AG04450 (cell line): ENCODE results near the gene EPHB4. TPM values are rescaled to one million over a fixed set of nuclear protein-coding genes. Genes with fewer than 3 reads are reported as not detected.
A peak's percentile ranks its signal among the peaks of the same experiment; 100 is the strongest.

Source experiments
- CTCF ChIA-PET: fragments of 300-600, 350-600 bp; formaldehyde crosslinking; extraction: SDS; loops from one replicate; lab custom pipeline; 2022; ENCODE audit warnings: antibody characterized with exemption, inconsistent platforms; lab: Charles Lee
- POLR2A ChIA-PET: fragments of 350-600 bp; formaldehyde crosslinking; extraction: SDS; loops from one replicate; lab custom pipeline; 2021; ENCODE audit warnings: antibody characterized with exemption, inconsistent platforms; lab: Yijun Ruan, JAX
- DNase-seq: peaks from one replicate; pipeline ENCODE4 v3.0.0-alpha.2; 2011; ENCODE audit warnings: low read depth, low spot score
- H3K27ac ChIP-seq: one replicate; pipeline ENCODE4 v1.5.1; 2012; ENCODE audit warnings: low read depth, low read length, control low read depth
- H3K27me3 ChIP-seq: one replicate; pipeline ENCODE4 v1.6.0; 2012; ENCODE audit warnings: low read length; ENCODE audit not compliant: control insufficient read depth, insufficient read depth
- H3K4me3 ChIP-seq: 2 replicates; pipeline ENCODE4 v1.5.1; 2011; ENCODE audit warnings: mild to moderate bottlenecking, low read depth, low read length, control low read depth
- H3K9me3 ChIP-seq: 2 replicates; pipeline ENCODE4 v1.5.1; 2012; ENCODE audit warnings: low read length; ENCODE audit not compliant: control insufficient read depth, insufficient read depth
- polyA plus RNA-seq: library from polyadenylated mRNA; depleted of rRNA; stranded (reverse); fragments of >200 nt; gene quantifications from 2 replicates; pipeline ENCODE4 v1.2.3, GENCODE V29; 2011
- TF ChIP-seq, protein P1 (sequence below): IDR thresholded peaks from 2 replicates; pipeline ENCODE4 v1.5.1; 2011; ENCODE audit warnings: low read depth, low read length, control low read depth, inconsistent platforms

EPHB4 gene
- polyA plus RNA-seq, 1 experiment = 43.8 TPM

DNA sequence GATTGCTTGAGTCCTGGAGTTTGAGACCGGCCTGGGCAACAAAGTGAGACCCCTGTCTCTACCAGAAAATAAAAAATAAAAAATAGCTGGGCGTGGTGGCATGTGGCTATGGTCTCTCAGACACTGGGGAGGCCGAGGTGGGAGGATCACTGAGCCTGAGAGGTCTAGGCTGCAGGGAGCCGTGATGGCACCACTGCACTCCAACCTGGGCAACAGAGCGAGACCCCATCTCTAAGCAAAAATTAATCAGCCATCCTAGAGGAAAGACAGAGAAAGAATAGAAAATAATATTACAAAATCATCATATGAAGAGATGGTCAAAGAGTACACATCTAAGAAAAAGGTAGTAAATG, 4.9 kb upstream of the EPHB4 start:
- CTCF ChIA-PET = interaction anchor here (0.7 to 2.4 kb wide), 3 partner anchors 23 to 127 kb away, joined by 3 to 8 read pairs (median 6); partner anchors contain the start of gene POP7
- POLR2A ChIA-PET = no interaction called here
- H3K4me3 ChIP-seq = no peak overlapping the region
- TF ChIP-seq, protein P1, sequence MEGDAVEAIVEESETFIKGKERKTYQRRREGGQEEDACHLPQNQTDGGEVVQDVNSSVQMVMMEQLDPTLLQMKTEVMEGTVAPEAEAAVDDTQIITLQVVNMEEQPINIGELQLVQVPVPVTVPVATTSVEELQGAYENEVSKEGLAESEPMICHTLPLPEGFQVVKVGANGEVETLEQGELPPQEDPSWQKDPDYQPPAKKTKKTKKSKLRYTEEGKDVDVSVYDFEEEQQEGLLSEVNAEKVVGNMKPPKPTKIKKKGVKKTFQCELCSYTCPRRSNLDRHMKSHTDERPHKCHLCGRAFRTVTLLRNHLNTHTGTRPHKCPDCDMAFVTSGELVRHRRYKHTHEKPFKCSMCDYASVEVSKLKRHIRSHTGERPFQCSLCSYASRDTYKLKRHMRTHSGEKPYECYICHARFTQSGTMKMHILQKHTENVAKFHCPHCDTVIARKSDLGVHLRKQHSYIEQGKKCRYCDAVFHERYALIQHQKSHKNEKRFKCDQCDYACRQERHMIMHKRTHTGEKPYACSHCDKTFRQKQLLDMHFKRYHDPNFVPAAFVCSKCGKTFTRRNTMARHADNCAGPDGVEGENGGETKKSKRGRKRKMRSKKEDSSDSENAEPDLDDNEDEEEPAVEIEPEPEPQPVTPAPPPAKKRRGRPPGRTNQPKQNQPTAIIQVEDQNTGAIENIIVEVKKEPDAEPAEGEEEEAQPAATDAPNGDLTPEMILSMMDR = no peak
- H3K27ac ChIP-seq = no peak overlapping the region
- no peak for DNase-seq
- H3K27me3 ChIP-seq = no peaks in the 10 kb centered on the region
- H3K9me3 ChIP-seq = no peaks in the 10 kb centered on the region; the same call in 1 of the 2 replicates

DNA sequence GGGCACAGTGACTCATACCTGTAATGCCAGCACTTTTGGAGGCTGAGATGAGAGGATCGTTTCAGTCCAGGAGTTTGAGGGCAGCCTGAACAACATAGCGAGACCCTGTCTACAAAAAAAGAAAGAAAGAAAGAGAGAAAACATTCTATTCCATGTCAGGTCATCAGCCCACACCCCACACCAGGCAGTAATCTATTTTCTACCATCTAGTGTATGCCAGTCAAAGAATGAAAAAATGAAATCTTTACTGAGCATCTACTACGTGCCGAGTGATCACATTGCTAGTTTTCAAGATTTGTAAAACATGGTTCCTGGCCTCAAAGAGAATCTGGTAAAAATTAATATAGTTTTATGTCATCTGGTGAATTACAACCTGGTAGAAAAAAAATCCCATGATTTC, 3.1 kb upstream of the EPHB4 start:
- Histone ChIP-seq H3K4me3 (no peak overlapping the region), H3K9me3 (no peaks in the 10 kb centered on the region), H3K27ac (no peak overlapping the region), H3K27me3 (no peaks in the 10 kb centered on the region)
- DNase-seq = no peak
- ChIA-PET POLR2A (no interaction called here), CTCF (no interaction called here)
- TF ChIP-seq, protein P1 = no peak

DNA sequence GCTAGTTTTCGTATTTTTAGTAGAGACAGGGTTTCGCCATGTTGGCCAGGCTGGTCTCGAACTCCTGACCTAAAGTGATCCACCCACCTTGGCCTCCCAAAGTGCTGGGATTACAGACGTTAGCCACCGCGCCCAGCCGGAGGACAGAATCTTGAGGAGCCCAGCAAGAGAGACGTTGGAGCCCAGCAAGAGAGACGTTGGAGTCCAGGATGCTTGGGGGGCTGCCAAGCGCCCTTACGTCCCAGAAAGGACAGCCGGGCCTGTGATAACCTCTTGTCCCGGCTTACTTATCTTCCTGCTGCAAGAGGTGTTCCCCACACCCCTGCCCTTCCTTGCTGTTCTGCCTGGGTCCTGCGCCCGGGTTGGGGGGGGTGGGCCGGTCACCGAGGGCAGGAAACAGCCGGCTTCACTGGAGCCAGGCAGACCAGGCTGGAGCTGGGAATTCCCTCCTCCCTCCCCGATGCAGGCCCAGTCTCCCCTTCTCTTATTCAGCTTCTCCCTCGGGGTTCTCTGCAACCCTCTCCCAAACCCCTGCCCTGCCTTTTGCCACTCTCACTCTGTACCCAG, 1.9 kb upstream of the EPHB4 start:
- Histone ChIP-seq H3K27me3 (no peaks in the 10 kb centered on the region), H3K9me3 (no peaks in the 10 kb centered on the region), H3K27ac (no peak overlapping the region), H3K4me3 (no peak overlapping the region)
- ChIA-PET CTCF (interaction anchor here (0.5 to 2.8 kb wide), 3 partner anchors 29 to 412 kb away, joined by 3 to 21 read pairs (median 8); partner anchors contain the start of gene POP7), POLR2A (interaction anchor here (0.5 to 2.7 kb wide), 3 partner anchors 18 to 124 kb away, joined by 4 to 9 read pairs (median 4); partner anchors contain the start of gene POP7)
- DNase-seq = no peak
- TF ChIP-seq, protein P1 = no peak

DNA sequence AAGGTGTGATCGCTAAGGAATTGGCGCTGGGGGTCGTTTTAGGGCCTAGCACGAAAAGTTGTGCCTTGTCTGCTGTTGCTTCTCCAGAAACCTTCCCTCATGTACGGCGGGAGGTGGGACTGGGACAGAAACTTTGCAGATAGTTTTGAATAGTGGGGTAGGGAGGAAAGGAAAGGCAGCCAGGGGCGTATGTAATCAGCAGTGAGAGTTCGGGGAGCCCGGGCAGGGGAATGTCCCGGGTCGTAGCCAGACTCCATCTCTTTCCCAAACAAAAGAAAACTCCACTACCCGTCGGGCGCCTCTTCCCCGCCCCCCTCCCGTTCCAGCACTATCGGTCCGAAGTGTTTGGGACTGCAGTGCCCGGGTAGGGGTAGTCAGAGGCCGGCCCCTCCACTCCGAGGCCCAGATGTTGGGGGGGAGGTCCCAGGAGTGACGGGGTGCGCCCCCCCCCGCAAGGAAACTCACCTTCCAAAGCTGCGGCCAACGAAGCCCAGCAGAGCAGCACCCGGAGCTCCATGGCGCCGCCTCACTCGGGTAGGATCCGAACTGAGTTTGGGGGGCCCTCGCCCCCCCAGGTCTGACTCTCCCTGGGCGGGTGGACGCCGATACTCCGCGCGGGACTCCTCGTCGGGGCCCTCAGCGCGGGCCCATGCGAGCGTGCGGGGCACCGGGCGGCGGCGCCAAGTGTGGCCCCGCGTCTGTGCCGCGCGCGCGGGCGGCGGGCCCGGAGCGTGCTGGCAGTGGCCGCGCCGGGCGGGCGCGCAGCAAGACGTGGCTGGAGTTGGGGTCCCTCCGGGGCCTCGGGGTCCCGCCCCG, 601 bp downstream of the EPHB4 start:
- no peak for DNase-seq
- no peaks in the 10 kb centered on the region for H3K27me3 ChIP-seq
- H3K4me3 ChIP-seq = peak overlapping the region; percentile 78
- CTCF ChIA-PET = interaction anchor here (0.6 to 2.8 kb wide), 14 partner anchors 11 to 295 kb away, joined by 3 to 21 read pairs (median 5); partner anchors contain the start of genes POP7 and SLC12A9
- H3K27ac ChIP-seq = no peak overlapping the region
- TF ChIP-seq, protein P1 = no peak
- POLR2A ChIA-PET = interaction anchor here (0.6 to 2.7 kb wide), 7 partner anchors 23 to 134 kb away, joined by 3 to 12 read pairs (median 6); partner anchors contain the start of genes POP7, SLC12A9, SRRT and UFSP1
- no peaks in the 10 kb centered on the region for H3K9me3 ChIP-seq
